AG04450 (cell line): ENCODE data around the gene CD3D. TPM values are rescaled to one million over a fixed set of nuclear protein-coding genes. Genes with fewer than 3 reads are reported as not detected.

Source experiments
- CTCF ChIA-PET: fragments of 300-600, 350-600 bp; formaldehyde crosslinking; extraction: SDS; loops from one replicate; lab custom pipeline; 2022; ENCODE audit warnings: antibody characterized with exemption, inconsistent platforms; lab: Charles Lee
- POLR2A ChIA-PET: fragments of 350-600 bp; formaldehyde crosslinking; extraction: SDS; loops from one replicate; lab custom pipeline; 2021; ENCODE audit warnings: antibody characterized with exemption, inconsistent platforms; lab: Yijun Ruan, JAX
- DNase-seq: peaks from one replicate; pipeline ENCODE4 v3.0.0-alpha.2; 2011; ENCODE audit warnings: low read depth, low spot score
- H3K27ac ChIP-seq: one replicate; pipeline ENCODE4 v1.5.1; 2012; ENCODE audit warnings: low read depth, low read length, control low read depth
- H3K27me3 ChIP-seq: one replicate; pipeline ENCODE4 v1.6.0; 2012; ENCODE audit warnings: low read length; ENCODE audit not compliant: control insufficient read depth, insufficient read depth
- H3K4me3 ChIP-seq: 2 replicates; pipeline ENCODE4 v1.5.1; 2011; ENCODE audit warnings: mild to moderate bottlenecking, low read depth, low read length, control low read depth
- H3K9me3 ChIP-seq: 2 replicates; pipeline ENCODE4 v1.5.1; 2012; ENCODE audit warnings: low read length; ENCODE audit not compliant: control insufficient read depth, insufficient read depth
- CTCF ChIP-seq: IDR thresholded peaks from 2 replicates; pipeline ENCODE4 v1.5.1; 2011; ENCODE audit warnings: low read depth, low read length, control low read depth, inconsistent platforms
- polyA plus RNA-seq: library from polyadenylated mRNA; depleted of rRNA; stranded (reverse); fragments of >200 nt; gene quantifications from 2 replicates; pipeline ENCODE4 v1.2.3, GENCODE V29; 2011

CD3D gene
- polyA plus RNA-seq, 1 experiment = not detected

GRCh38 chr11:118353084-118353710, 10.7 kb upstream of the CD3D start:
- Histone ChIP-seq H3K27me3 (peaks cover 17% of the 10 kb centered on the region), H3K9me3 (no peaks in the 10 kb centered on the region), H3K4me3 (no peak overlapping the region), H3K27ac (no peak overlapping the region)
- no peak for DNase-seq
- peak; percentile 55 for TF ChIP-seq CTCF
- POLR2A ChIA-PET = no interaction called here
- CTCF ChIA-PET = interaction anchor here (0.6 to 3.6 kb wide), 18 partner anchors 9 to 1633 kb away, joined by 3 to 60 read pairs (median 4); partner anchors contain the start of gene CD3D

- Histone ChIP-seq H3K27me3 (peaks cover 17% of the 10 kb centered on the region), H3K27ac (no peak overlapping the region), H3K9me3 (no peaks in the 10 kb centered on the region), H3K4me3 (no peak overlapping the region)
- POLR2A ChIA-PET = no interaction called here
- CTCF ChIA-PET = interaction anchor here (2.4 to 2.8 kb wide), 2 partner anchors 150 to 151 kb away, joined by 12 to 20 read pairs; no protein-coding TSS in a partner anchor
- no peak for TF ChIP-seq CTCF
- no peak for DNase-seq
These were observed 7.0 kb upstream of the CD3D start for GRCh38 chr11:118349475-118349874.

- H3K4me3 ChIP-seq = no peak within 1 kb of the TSS
- ChIA-PET CTCF (no interaction called here), POLR2A (no interaction called here)
- TF ChIP-seq CTCF = no peak
- DNase-seq = no peak
- peaks cover 6% of the 10 kb centered on the region for H3K27me3 ChIP-seq
- no peaks in the 10 kb centered on the region for H3K9me3 ChIP-seq
- no peak within 1 kb of the TSS for H3K27ac ChIP-seq
These were observed 1.5 kb upstream of the CD3D start, which contains the start of gene CD3G for GRCh38 chr11:118343981-118344515. CD3G (plus strand) TSS chr11:118344344; CDS start chr11:118344424, 80 bp downstream.

- DNase-seq = no peak
- ChIA-PET CTCF (no interaction called here), POLR2A (no interaction called here)
- TF ChIP-seq CTCF = no peak
- no peaks in the 10 kb centered on the region for H3K9me3 ChIP-seq
- H3K4me3 ChIP-seq = no peak overlapping the region
- no peaks in the 10 kb centered on the region for H3K27me3 ChIP-seq
- H3K27ac ChIP-seq = no peak overlapping the region
These were observed 743 bp upstream of the CD3D start for GRCh38 chr11:118343248-118343647.

- Histone ChIP-seq H3K27ac (no peak overlapping the region), H3K9me3 (no peaks in the 10 kb centered on the region), H3K27me3 (no peaks in the 10 kb centered on the region), H3K4me3 (no peak overlapping the region)
- TF ChIP-seq CTCF = no peak
- POLR2A ChIA-PET = no interaction called here
- CTCF ChIA-PET = no interaction called here
- DNase-seq = no peak
These were observed 553 bp downstream of the CD3D start for GRCh38 chr11:118341815-118342489.
